ENCODE data around the gene METTL2B. TPM values are rescaled to one million over a fixed set of nuclear protein-coding genes. Genes with fewer than 3 reads are reported as not detected.
"Not testable (repeated sequence)": the region's sequence is repeated elsewhere in the genome, so short reads cannot be mapped to it uniquely, and the experiment has no call there.

METTL2B gene, protein sequence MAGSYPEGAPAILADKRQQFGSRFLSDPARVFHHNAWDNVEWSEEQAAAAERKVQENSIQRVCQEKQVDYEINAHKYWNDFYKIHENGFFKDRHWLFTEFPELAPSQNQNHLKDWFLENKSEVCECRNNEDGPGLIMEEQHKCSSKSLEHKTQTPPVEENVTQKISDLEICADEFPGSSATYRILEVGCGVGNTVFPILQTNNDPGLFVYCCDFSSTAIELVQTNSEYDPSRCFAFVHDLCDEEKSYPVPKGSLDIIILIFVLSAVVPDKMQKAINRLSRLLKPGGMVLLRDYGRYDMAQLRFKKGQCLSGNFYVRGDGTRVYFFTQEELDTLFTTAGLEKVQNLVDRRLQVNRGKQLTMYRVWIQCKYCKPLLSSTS
- total RNA-seq = 10 to 100 TPM; 19.8 to 26.2 (median 22.0) TPM

DNA sequence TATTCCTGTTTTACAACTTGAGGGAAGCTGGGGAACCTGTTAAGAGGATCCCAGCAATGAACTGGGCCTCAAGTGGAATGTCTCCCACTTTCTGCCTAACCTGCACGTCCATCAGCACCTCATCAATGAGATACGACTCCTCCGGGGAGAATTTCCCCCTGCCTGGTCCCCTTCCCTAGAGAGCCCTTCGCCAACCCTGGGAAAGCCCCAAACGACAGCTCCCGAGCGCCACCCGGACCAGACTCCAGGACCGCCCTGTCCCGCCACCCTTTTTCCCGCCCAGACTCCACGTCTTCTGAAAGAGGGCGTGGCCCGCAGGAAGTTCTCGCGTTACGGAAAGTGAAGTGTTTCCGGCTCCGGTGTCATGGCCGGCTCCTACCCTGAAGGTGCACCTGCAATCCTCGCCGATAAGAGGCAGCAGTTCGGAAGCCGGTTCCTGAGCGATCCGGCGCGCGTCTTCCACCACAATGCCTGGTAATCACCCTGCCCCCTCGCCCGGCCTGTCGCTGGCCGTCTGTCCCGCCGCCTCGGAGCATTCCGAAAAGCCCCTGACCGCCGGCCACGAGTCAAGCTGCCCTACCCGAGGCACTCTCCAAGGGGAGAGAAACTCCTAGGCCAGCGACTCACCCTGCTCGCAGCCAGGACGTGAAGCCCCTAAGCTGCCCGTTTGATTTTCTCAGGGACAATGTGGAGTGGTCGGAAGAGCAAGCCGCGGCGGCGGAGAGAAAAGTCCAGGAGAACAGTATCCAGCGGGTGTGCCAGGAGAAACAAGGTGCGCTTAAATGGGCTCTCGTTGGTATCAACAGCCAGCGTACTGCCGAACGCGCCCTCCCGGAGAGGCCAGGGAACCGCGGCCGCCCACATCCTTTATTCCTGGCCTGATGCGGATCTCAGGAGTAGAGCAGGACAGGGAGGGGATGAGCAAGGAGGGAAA lies at the start of gene METTL2B:
TSS of gene METTL2B (plus strand) at position 347 of the 934 bp plus-strand sequence. CDS start at position 365, 18 bp downstream.
- TF ChIP-seq, protein P1, sequence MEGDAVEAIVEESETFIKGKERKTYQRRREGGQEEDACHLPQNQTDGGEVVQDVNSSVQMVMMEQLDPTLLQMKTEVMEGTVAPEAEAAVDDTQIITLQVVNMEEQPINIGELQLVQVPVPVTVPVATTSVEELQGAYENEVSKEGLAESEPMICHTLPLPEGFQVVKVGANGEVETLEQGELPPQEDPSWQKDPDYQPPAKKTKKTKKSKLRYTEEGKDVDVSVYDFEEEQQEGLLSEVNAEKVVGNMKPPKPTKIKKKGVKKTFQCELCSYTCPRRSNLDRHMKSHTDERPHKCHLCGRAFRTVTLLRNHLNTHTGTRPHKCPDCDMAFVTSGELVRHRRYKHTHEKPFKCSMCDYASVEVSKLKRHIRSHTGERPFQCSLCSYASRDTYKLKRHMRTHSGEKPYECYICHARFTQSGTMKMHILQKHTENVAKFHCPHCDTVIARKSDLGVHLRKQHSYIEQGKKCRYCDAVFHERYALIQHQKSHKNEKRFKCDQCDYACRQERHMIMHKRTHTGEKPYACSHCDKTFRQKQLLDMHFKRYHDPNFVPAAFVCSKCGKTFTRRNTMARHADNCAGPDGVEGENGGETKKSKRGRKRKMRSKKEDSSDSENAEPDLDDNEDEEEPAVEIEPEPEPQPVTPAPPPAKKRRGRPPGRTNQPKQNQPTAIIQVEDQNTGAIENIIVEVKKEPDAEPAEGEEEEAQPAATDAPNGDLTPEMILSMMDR (IDR thresholded peaks at IDR 0.05; ENCODE audit: low read depth) = not testable (repeated sequence)

- TF ChIP-seq, protein P1 (IDR thresholded peaks at IDR 0.05; ENCODE audit: low read depth) = no peak
These were observed 49.2 kb upstream of the METTL2B start for GRCh38 chr7:128427289-128427891.

DNA sequence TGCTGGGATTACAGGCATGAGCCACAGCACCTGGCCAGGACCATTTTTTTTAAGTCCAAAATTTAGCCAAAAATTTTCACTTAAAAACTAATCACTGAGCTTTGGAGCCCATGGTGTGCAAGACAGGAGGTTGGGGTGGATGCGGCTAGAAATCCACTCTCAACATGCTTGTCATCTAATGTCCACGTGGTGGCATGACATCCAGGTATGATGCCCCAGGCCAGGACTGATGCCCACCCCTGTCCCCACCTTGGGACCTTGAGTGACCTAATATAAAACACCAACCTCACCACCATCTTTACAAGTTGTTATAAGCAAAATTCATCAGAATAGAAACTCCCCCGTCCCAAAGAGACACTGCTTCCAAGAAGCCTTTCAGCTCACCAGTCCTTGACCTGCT lies 46.3 kb upstream of the METTL2B start:
- TF ChIP-seq, protein P1 (IDR thresholded peaks at IDR 0.05; ENCODE audit: low read depth) = no peak

GRCh38 chr7:128431221-128431620 lies 45.3 kb upstream of the METTL2B start:
- TF ChIP-seq, protein P1 (IDR thresholded peaks at IDR 0.05; ENCODE audit: low read depth) = no peak

DNA sequence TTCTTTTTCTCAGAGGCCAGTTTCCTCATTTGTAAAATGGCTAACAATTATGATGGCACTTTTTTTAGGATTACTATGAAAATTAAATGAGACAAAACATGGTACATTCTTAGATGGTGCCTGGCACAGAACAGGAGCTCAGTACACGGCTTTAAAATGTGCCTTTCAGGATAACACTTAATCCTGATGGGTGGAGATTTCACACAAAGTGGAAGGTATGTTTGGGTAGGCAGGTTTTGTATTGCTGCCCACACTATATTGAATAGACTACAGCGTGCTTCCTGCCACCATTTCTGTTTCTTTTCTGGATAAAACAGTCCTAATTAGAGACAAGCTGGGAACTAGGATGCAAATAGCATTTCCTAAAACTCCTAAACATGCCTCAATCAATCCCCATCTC lies 44.8 kb upstream of the METTL2B start:
- TF ChIP-seq, protein P1 (IDR thresholded peaks at IDR 0.05; ENCODE audit: low read depth) = no peak

DNA sequence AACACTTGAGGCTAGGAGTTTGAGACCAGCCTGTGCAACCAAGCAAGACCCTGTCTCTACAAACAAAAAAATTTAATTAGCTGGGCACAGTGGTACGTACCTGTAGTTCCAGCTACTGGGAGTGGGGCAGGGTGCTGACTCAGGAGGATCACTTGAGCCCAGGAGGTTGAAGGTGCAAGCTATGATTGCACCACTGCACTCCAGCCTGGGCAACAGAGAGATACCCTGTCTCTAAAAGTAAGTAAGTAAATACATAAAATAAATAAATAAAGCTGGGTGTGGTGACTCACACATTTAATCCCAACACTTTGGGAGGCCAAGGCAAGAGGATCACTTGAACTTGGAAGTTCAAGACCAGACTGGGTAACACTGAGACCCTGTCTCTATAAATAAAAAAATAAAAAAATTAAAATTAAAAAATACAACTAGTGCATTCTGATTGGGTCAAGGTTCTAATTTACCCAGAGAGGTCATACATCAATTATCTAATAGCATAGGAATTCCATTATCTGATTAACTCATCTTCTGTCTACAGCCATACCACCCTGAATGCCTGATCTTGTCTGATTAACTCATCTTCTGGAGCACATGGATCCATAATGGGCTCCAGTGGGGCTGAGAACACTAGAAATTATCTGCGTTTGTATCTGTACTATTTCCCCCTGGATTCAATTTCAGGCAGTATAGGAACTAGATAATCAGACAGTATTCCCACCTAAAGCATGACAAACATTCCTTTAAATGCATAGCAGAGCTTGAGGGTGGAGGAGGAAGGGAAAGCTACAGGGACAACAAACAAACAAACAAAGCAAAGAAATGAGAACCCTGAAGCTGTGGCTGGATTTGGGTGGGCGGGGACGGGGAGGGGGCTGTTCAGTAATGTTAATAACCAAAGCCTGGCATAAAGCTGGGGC lies 41.9 kb upstream of the METTL2B start:
- TF ChIP-seq, protein P1 (IDR thresholded peaks at IDR 0.05; ENCODE audit: low read depth) = no peak
